MCF 10A (cell line): ENCODE results near the gene SLC22A5. TPM values are rescaled to one million over a fixed set of nuclear protein-coding genes. Genes with fewer than 3 reads are reported as not detected.
A peak's percentile ranks its signal among the peaks of the same experiment; 100 is the strongest.

Source experiments
- BruUV-seq: library from RNA; stranded (reverse); fragments of 400-500 nt; replicated peaks from 2 replicates; lab custom pipeline; 2021; lab: Mats Ljungman, UMichigan
- CTCF ChIA-PET: fragments of 300-600 bp; sonication (Branson Sonifier 250); formaldehyde crosslinking; extraction: SDS; loops from one replicate; lab custom pipeline; 2021; ENCODE audit warnings: antibody characterized with exemption, inconsistent platforms; lab: Yijun Ruan, JAX
- POLR2A ChIA-PET: fragments of 300-600, 350-650 bp; sonication (Branson Sonifier 250); formaldehyde crosslinking; extraction: SDS; loops from one replicate; lab custom pipeline; 2020; ENCODE audit warnings: antibody characterized with exemption, inconsistent platforms; lab: Yijun Ruan, JAX
- DNase-seq: peaks from one replicate; pipeline ENCODE4 v3.0.0-alpha.2; 2018; ENCODE audit not compliant: unreplicated experiment
- H3K27ac Mint-ChIP-seq: one replicate; pipeline ENCODE4 v1.8.0; 2022; ENCODE audit warnings: mild to moderate bottlenecking, low read depth, mixed read lengths; ENCODE audit not compliant: unreplicated experiment
- H3K27me3 Mint-ChIP-seq: one replicate; pipeline ENCODE4 v1.8.0; 2022; ENCODE audit warnings: mixed read lengths; ENCODE audit not compliant: insufficient read depth, unreplicated experiment
- H3K36me3 Mint-ChIP-seq: one replicate; pipeline ENCODE4 v1.8.0; 2022; ENCODE audit warnings: mild to moderate bottlenecking, moderate library complexity, mixed read lengths; ENCODE audit not compliant: insufficient read depth, unreplicated experiment
- H3K4me1 Mint-ChIP-seq: one replicate; pipeline ENCODE4 v1.8.0; 2022; ENCODE audit warnings: mixed read lengths; ENCODE audit not compliant: insufficient read depth, unreplicated experiment
- H3K4me3 Mint-ChIP-seq: one replicate; pipeline ENCODE4 v1.8.0; 2022; ENCODE audit warnings: mild to moderate bottlenecking, moderate library complexity, mixed read lengths; ENCODE audit not compliant: unreplicated experiment
- H3K9me3 Mint-ChIP-seq: one replicate; pipeline ENCODE4 v1.8.0; 2022; ENCODE audit warnings: mixed read lengths; ENCODE audit not compliant: unreplicated experiment
- CTCF ChIP-seq: fragments of 200-600 bp; IDR thresholded peaks from one replicate; pipeline ENCODE4 v1.8.0; 2022; ENCODE audit warnings: antibody characterized with exemption, mild to moderate bottlenecking; ENCODE audit not compliant: unreplicated experiment
- intact Hi-C: fragments of 100-400 bp; cut with micrococcal nuclease; formaldehyde crosslinking; loops from 2 replicates; pipeline ENCODE4 v1.14.1; 2022
- total RNA-seq: library from RNA; stranded (reverse); gene quantifications from 2 replicates; pipeline ENCODE4 v1.2.3, GENCODE V29; 2022

Gene SLC22A5
- total RNA-seq, 1 experiment from 2014 or later: 167 TPM

- no TSS peak for BruUV-seq
- Mint-ChIP-seq H3K27ac (peak overlapping the region; percentile 13), H3K36me3 (peaks cover 83% of the 10 kb centered on the region), H3K27me3 (no peaks in the 10 kb centered on the region), H3K9me3 (no peaks in the 10 kb centered on the region), H3K4me3 (no peak overlapping the region), H3K4me1 (peaks cover 55% of the 10 kb centered on the region)
- intact Hi-C loops: loop anchor here (2.0 to 10.0 kb wide), 6 partner anchors 20 to 434 kb away; partner anchors contain the start of genes P4HA2, SLC22A4 and SLC22A5
- ChIA-PET POLR2A (interaction anchor here (0.7 to 6.5 kb wide), 24 partner anchors 10 to 665 kb away, joined by 3 to 124 read pairs (median 6); partner anchors contain the start of genes IRF1, RAD50, SLC22A4 and SLC22A5), CTCF (interaction anchor here (0.6 to 9.4 kb wide), 19 partner anchors 10 to 1633 kb away, joined by 3 to 359 read pairs (median 8); partner anchors contain the start of genes IRF1 and SLC22A5)
- DNase-seq: peak; percentile 71
- TF ChIP-seq CTCF: no peak
These were observed 18.9 kb downstream of the SLC22A5 start for GRCh38 chr5:132388244-132389050.

GRCh38 chr5:132389051-132389331, 19.5 kb downstream of the SLC22A5 start:
- Mint-ChIP-seq H3K4me1 (peaks cover 56% of the 10 kb centered on the region), H3K27me3 (no peaks in the 10 kb centered on the region), H3K9me3 (no peaks in the 10 kb centered on the region), H3K4me3 (no peak overlapping the region), H3K36me3 (peaks cover 88% of the 10 kb centered on the region), H3K27ac (peak overlapping the region; percentile 13)
- intact Hi-C loops: loop anchor here (2.0 to 10.0 kb wide), 6 partner anchors 20 to 433 kb away; partner anchors contain the start of genes P4HA2, SLC22A4 and SLC22A5
- no TSS peak for BruUV-seq
- ChIA-PET CTCF (interaction anchor here (0.6 to 9.4 kb wide), 11 partner anchors 10 to 422 kb away, joined by 3 to 359 read pairs (median 4); partner anchors contain the start of gene IRF1), POLR2A (interaction anchor here (0.5 to 6.5 kb wide), 24 partner anchors 8 to 602 kb away, joined by 3 to 124 read pairs (median 6); partner anchors contain the start of genes IRF1, RAD50, SLC22A4 and SLC22A5)
- no peak for TF ChIP-seq CTCF
- no peak for DNase-seq

GRCh38 chr5:132389585-132390286, 20.2 kb downstream of the SLC22A5 start:
- H3K4me3 Mint-ChIP-seq: no peak overlapping the region
- TF ChIP-seq CTCF: no peak
- no TSS peak for BruUV-seq
- peak; percentile 100 for DNase-seq
- H3K27ac Mint-ChIP-seq: peak overlapping the region; percentile 13
- ChIA-PET CTCF (interaction anchor here (0.5 to 9.4 kb wide), 17 partner anchors 11 to 423 kb away, joined by 3 to 359 read pairs (median 4); partner anchors contain the start of gene IRF1), POLR2A (interaction anchor here (0.5 to 6.5 kb wide), 27 partner anchors 8 to 601 kb away, joined by 3 to 124 read pairs (median 5); partner anchors contain the start of genes IRF1, RAD50, SLC22A4 and SLC22A5)
- intact Hi-C loops: loop anchor here (2.0 to 10.0 kb wide), 6 partner anchors 21 to 433 kb away; partner anchors contain the start of genes P4HA2, SLC22A4 and SLC22A5
- peaks cover 56% of the 10 kb centered on the region for H3K4me1 Mint-ChIP-seq
- H3K36me3 Mint-ChIP-seq: peaks cover 96% of the 10 kb centered on the region
- no peaks in the 10 kb centered on the region for H3K9me3 Mint-ChIP-seq
- H3K27me3 Mint-ChIP-seq: no peaks in the 10 kb centered on the region
